Stromal cell of bone marrow (primary cell): Measurements from ENCODE around the gene CHTF18.
"Not testable (repeated sequence)": the region's sequence is repeated elsewhere in the genome, so short reads cannot be mapped to it uniquely, and the experiment has no call there.

Source experiments
- DNase-seq: peaks from one replicate; pipeline ENCODE4 v3.0.0-alpha.2; 2012; ENCODE audit warnings: low read depth

Gene CHTF18

GRCh38 chr16:788399-789126 is at the start of gene CHTF18:
CHTF18 (plus strand) TSS chr16:788620; CDS start chr16:788685, 65 bp downstream.
- DNase-seq: peak; percentile 83

- DNase-seq: no peak
These were observed 48.6 kb upstream of the CHTF18 start for GRCh38 chr16:739560-740458.

- no peak for DNase-seq
These were observed 48.0 kb upstream of the CHTF18 start for GRCh38 chr16:740459-740763.

- DNase-seq: peak; percentile 68
These were observed 47.5 kb upstream of the CHTF18 start, which contains the start of gene CIAO3 for GRCh38 chr16:740764-741505. CIAO3 (minus strand) TSS chr16:740997; CDS start chr16:740985, 12 bp downstream.

- no peak for DNase-seq
These were observed 46.3 kb upstream of the CHTF18 start for GRCh38 chr16:741986-742629.

GRCh38 chr16:742894-743293 is 45.5 kb upstream of the CHTF18 start:
- DNase-seq: not testable (repeated sequence)

- no peak for DNase-seq
These were observed 44.5 kb upstream of the CHTF18 start for GRCh38 chr16:743794-744500.

GRCh38 chr16:745739-746138 is 42.7 kb upstream of the CHTF18 start:
- no peak for DNase-seq

- no peak for DNase-seq
These were observed 41.8 kb upstream of the CHTF18 start for GRCh38 chr16:746637-747036.

GRCh38 chr16:747978-748746 is 40.3 kb upstream of the CHTF18 start:
- no peak for DNase-seq

- peak; percentile 72 for DNase-seq
These were observed 39.4 kb upstream of the CHTF18 start for GRCh38 chr16:749010-749409.

- DNase-seq: no peak
These were observed 37.9 kb upstream of the CHTF18 start for GRCh38 chr16:750485-750884.

- no peak for DNase-seq
These were observed 37.0 kb upstream of the CHTF18 start for GRCh38 chr16:751152-752006.

GRCh38 chr16:752007-752312 is 36.5 kb upstream of the CHTF18 start:
- DNase-seq: no peak

GRCh38 chr16:754121-754607 is 34.3 kb upstream of the CHTF18 start:
- DNase-seq: not testable (repeated sequence)

- DNase-seq: no peak
These were observed 33.8 kb upstream of the CHTF18 start for GRCh38 chr16:754656-755055.

GRCh38 chr16:756428-756827 is 32.0 kb upstream of the CHTF18 start:
- no peak for DNase-seq

GRCh38 chr16:759110-759910 is 29.1 kb upstream of the CHTF18 start:
- no peak for DNase-seq

- DNase-seq: no peak
These were observed 28.4 kb upstream of the CHTF18 start for GRCh38 chr16:760065-760464.
